ENCODE data around the gene KLK14.

DNA sequence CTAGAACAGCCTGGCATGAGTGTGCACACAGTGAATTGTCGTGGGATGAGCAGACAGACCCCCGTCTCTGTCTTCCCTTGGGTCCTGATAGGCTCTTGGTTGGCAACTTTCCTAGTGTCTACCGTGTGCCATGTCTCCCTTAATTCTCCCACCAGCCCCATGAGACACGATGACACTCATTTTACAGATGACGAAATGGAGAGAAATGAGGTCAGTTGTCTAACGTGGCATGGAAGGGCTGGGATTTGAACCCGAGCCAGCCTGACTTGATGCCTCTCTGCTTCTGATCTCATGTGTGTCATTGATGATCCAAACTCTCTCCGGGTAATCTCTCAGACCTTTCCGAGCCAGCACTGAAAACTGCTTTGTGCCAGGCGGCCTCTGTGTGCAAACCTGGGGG is 8.4 kb upstream of the KLK14 start:
- TF ChIP-seq, protein P1, sequence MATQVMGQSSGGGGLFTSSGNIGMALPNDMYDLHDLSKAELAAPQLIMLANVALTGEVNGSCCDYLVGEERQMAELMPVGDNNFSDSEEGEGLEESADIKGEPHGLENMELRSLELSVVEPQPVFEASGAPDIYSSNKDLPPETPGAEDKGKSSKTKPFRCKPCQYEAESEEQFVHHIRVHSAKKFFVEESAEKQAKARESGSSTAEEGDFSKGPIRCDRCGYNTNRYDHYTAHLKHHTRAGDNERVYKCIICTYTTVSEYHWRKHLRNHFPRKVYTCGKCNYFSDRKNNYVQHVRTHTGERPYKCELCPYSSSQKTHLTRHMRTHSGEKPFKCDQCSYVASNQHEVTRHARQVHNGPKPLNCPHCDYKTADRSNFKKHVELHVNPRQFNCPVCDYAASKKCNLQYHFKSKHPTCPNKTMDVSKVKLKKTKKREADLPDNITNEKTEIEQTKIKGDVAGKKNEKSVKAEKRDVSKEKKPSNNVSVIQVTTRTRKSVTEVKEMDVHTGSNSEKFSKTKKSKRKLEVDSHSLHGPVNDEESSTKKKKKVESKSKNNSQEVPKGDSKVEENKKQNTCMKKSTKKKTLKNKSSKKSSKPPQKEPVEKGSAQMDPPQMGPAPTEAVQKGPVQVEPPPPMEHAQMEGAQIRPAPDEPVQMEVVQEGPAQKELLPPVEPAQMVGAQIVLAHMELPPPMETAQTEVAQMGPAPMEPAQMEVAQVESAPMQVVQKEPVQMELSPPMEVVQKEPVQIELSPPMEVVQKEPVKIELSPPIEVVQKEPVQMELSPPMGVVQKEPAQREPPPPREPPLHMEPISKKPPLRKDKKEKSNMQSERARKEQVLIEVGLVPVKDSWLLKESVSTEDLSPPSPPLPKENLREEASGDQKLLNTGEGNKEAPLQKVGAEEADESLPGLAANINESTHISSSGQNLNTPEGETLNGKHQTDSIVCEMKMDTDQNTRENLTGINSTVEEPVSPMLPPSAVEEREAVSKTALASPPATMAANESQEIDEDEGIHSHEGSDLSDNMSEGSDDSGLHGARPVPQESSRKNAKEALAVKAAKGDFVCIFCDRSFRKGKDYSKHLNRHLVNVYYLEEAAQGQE (IDR thresholded peaks at IDR 0.05; ENCODE audit: low read depth): no peak
- TF ChIP-seq TCF7L2 (IDR thresholded peaks at IDR 0.05; ENCODE audit: borderline replicate concordance, extremely low read depth, insufficient read depth, insufficient read length) (no peak), CTCF (IDR thresholded peaks at IDR 0.05 in 2 of 3, conservative IDR thresholded peaks at IDR 0.05 in 1 of 3; ENCODE audit: borderline replicate concordance in 1 of 3, insufficient read depth in 1 of 3, low read depth in 2 of 3, low read length in 2 of 3) (no peak)

Measured in HCT116 (cell line).